ENCODE results near the gene REG1A.

Gene REG1A

GRCh38 chr2:79128406-79128805 is 8.1 kb downstream of the REG1A start:
- no peak for DNase-seq

DNA sequence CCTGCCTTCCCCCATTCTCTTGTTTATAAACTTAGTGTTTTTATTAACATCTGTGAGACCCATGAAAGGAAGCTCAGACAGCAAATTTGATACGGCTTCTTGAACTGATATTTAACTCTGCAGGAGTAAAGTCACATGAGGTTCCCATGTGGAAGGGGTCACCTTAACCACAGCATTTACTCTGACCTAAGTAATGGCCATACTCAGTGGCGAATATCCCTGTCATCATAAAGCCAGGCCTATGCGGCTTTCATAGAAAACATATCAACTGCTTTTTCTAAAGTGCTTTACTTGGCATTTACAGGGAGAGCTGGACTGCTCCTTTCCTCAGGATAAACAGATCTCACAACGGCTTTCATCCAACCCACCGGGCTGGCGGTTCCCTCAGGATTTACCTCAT is 9.0 kb downstream of the REG1A start:
- DNase-seq: no peak

- no peak for DNase-seq
These were observed 9.5 kb downstream of the REG1A start for GRCh38 chr2:79129804-79130203.

DNA sequence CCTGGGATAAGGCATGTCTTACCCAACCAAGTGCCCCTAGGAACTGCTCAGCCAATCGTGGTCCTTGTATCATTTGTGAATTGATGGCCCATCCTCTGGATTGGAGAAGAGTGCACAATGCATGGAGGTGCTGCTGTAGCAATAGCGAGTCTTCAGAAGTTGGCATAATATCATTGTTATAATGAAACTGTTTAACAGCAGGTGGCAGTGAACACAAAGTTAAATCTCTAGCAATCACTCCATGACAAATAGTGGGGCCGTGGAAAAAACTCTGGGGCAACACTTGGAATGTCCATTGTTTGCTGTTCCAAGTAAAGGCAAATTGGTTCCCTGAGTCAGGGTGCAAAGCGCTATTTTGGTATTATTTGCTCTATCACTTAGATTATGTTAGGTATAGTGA is 11.4 kb downstream of the REG1A start:
- DNase-seq: no peak

- no peak for DNase-seq
These were observed 18.1 kb downstream of the REG1A start for GRCh38 chr2:79138385-79138784.

GRCh38 chr2:79139423-79139822 is 19.1 kb downstream of the REG1A start:
- DNase-seq: peak; percentile 19

GRCh38 chr2:79155826-79156476 is 35.7 kb downstream of the REG1A start:
- DNase-seq: no peak

- no peak for DNase-seq
These were observed 38.7 kb downstream of the REG1A start for GRCh38 chr2:79159030-79159429.

- no peak for DNase-seq
These were observed 39.4 kb downstream of the REG1A start, which contains the start of gene REG3A for GRCh38 chr2:79159653-79160052. TSS of gene REG3A (minus strand) at chr2:79159753. CDS start at chr2:79159405, 348 bp downstream.

- no peak for DNase-seq
These were observed 41.8 kb downstream of the REG1A start for GRCh38 chr2:79162132-79162531.

- DNase-seq: no peak
These were observed 42.5 kb downstream of the REG1A start for GRCh38 chr2:79162801-79163200.

DNA sequence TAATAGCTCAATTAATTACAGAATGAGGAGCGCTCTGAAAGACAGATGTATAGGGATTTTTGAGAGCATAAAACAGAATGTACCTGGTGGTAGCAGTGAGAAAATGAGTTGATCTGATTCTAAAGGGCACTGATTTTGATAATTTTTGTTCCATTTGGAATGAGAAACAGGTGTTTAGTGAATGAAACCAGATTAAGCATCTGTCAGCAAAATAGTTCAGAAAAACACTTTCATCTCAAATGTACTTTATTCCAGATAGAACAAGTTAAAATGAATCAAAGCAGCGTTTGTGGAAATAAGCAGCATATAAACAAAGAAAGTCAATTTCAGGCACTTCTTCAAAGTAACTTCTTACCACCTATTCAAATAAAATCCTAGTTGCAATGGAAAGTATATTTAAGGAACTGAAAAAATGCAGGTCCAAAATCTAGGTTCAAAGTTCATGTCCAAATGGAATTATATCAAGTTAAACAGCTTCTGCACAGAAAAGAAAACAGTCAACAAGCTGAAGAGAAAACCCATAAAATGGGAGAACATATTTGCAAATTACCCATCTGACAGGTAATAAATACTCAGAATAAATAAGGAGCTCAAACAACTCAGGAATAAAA is 51.2 kb downstream of the REG1A start:
- no peak for DNase-seq
